GM19240 (cell line): Measurements from ENCODE around the gene CT47A1.
"Not testable (repeated sequence)": the region's sequence is repeated elsewhere in the genome, so short reads cannot be mapped to it uniquely, and the experiment has no call there.

Experiments
- DNase-seq: peaks from one replicate; pipeline ENCODE4 v3.0.0; 2011; ENCODE audit warnings: low spot score; ENCODE audit not compliant: insufficient read length

The CT47A1 gene

GRCh38 chrX:120985660-120986059 lies at the start of gene CT47A1:
TSS of gene CT47A1 (minus strand) at chrX:120985760. CDS start at chrX:120985529, 231 bp downstream.
- not testable (repeated sequence) for DNase-seq

GRCh38 chrX:121032531-121032930 lies 47.0 kb upstream of the CT47A1 start:
- no peak for DNase-seq

GRCh38 chrX:121030083-121030482 lies 44.5 kb upstream of the CT47A1 start:
- DNase-seq = no peak

- no peak for DNase-seq
Measured at GRCh38 chrX:121028419-121028818, 42.9 kb upstream of the CT47A1 start.

GRCh38 chrX:121014826-121015225 lies 29.3 kb upstream of the CT47A1 start:
- DNase-seq = no peak

GRCh38 chrX:121013897-121014455 lies 28.4 kb upstream of the CT47A1 start:
- DNase-seq = no peak

GRCh38 chrX:121011254-121011653 lies 25.7 kb upstream of the CT47A1 start:
- DNase-seq = no peak

GRCh38 chrX:121010218-121010617 lies 24.7 kb upstream of the CT47A1 start:
- DNase-seq = no peak

- no peak for DNase-seq
Measured at GRCh38 chrX:121009764-121010163, 24.2 kb upstream of the CT47A1 start.

- DNase-seq = no peak
Measured at GRCh38 chrX:121008920-121009319, 23.4 kb upstream of the CT47A1 start.

- no peak for DNase-seq
Measured at GRCh38 chrX:121000589-121000988, 15.0 kb upstream of the CT47A1 start.

- no peak for DNase-seq
Measured at GRCh38 chrX:120999413-120999812, 13.9 kb upstream of the CT47A1 start.

- not testable (repeated sequence) for DNase-seq
Measured at GRCh38 chrX:120956500-120956899, 29.1 kb downstream of the CT47A1 start, which contains the start of gene CT47A7. TSS of gene CT47A7 (minus strand) at chrX:120956600. CDS start at chrX:120956345, 255 bp downstream.
